ENCODE measurements around the gene ZNG1C.
"Not testable (repeated sequence)": the region's sequence is repeated elsewhere in the genome, so short reads cannot be mapped to it uniquely, and the experiment has no call there.

Gene ZNG1C

GRCh38 chr9:68343242-68343641 lies 101.5 kb downstream of the ZNG1C start:
- not testable (repeated sequence) for FAIRE-seq

- FAIRE-seq, result not testable (repeated sequence)
Measured at GRCh38 chr9:68343992-68344391, 102.2 kb downstream of the ZNG1C start.
